Tibial nerve (tissue), 4 donors: ENCODE results near the gene STRADA. TPM values are rescaled to one million over a fixed set of nuclear protein-coding genes. Genes with fewer than 3 reads are reported as not detected.

ENCODE experiments used
- DNase-seq, 2 donors: peaks; one replicate each; pipeline ENCODE4 v3.0.0-alpha.2; 2019; ENCODE audit warnings: low spot score in 2 of 2
- H3K27ac ChIP-seq, 4 donors: fragments of 200-600 bp; sonication (generic) in 3 of 4; one replicate each; pipeline ENCODE4 v1.5.1; 2017 to 2019; ENCODE audit warnings: mild to moderate bottlenecking in 1 of 4
- H3K27me3 ChIP-seq, 2 donors: fragments of 200-600 bp; sonication (generic) in 1 of 2; one replicate each; pipeline versions ENCODE4 v1.5.1 to v1.6.0; 2017 to 2019
- H3K36me3 ChIP-seq, 3 donors: fragments of 200-600 bp; sonication (generic); one replicate each; pipeline ENCODE4 v1.5.1; 2018 to 2019
- H3K4me1 ChIP-seq, 4 donors: fragments of 200-600 bp; sonication (generic) in 3 of 4; one replicate each; pipeline ENCODE4 v1.5.1; 2017 to 2019
- H3K4me3 ChIP-seq, 4 donors: fragments of 200-600 bp; sonication (generic) in 3 of 4; one replicate each; pipeline ENCODE4 v1.5.1; 2017 to 2019; ENCODE audit warnings: mild to moderate bottlenecking in 1 of 4, moderate library complexity in 1 of 4
- H3K9me3 ChIP-seq, 4 donors: fragments of 200-600 bp; sonication (generic) in 3 of 4; one replicate each; pipeline ENCODE4 v1.5.1; 2017 to 2019
- CTCF ChIP-seq, 5 experiments: fragments of 200-600 bp in 3 of 5; fragments of 450-650 bp in 2 of 5; sonication (generic) in 3 of 5; IDR thresholded peaks; one replicate each; pipeline ENCODE4 v1.5.1; 2016 to 2019; ENCODE audit warnings: antibody characterized with exemption in 5 of 5, mild to moderate bottlenecking in 3 of 5, moderate library complexity in 2 of 5
- EP300 ChIP-seq, 2 donors: sonication (generic); formaldehyde crosslinking; IDR thresholded peaks; one replicate each; pipeline ENCODE4 v1.6.1; 2017; ENCODE audit warnings: antibody characterized with exemption in 2 of 2, mild to moderate bottlenecking in 1 of 2
- POLR2A ChIP-seq, 2 donors: fragments of 450-650 bp; IDR thresholded peaks; one replicate each; pipeline ENCODE4 v1.6.1; 2017; ENCODE audit warnings: antibody characterized with exemption in 2 of 2, mild to moderate bottlenecking in 2 of 2, moderate library complexity in 2 of 2
- whole genome bisulfite sequencing, 2 donors: methylation state at CpG; one replicate each; pipeline ENCODE4 v1.1.5; 2018; 5-methylcytosine and 5-hydroxymethylcytosine counted together
- total RNA-seq, 4 donors: library from RNA; depleted of rRNA; stranded (reverse); fragments of >200 nt; gene quantifications; one replicate each; pipeline ENCODE4 v1.1.0, GENCODE V29; 2016

Gene STRADA
- total RNA-seq, 4 donors from 2014 or later, result 38.0 to 45.8 (median 43.2) TPM

GRCh38 chr17:63665527-63666214, 75.9 kb downstream of the STRADA start:
- peak overlapping the region in 2 of 4 donors; percentile 54 to 56 for H3K27ac ChIP-seq
- DNase-seq, result no peak
- peaks cover 0 to 42% (median 2%) of the 10 kb centered on the region in 4 donors for H3K4me1 ChIP-seq
- no peaks in the 10 kb centered on the region for H3K27me3 ChIP-seq
- H3K36me3 ChIP-seq, result peaks cover 0 to 77% (median 10%) of the 10 kb centered on the region in 3 donors
- no peaks in the 10 kb centered on the region for H3K9me3 ChIP-seq
- TF ChIP-seq CTCF (IDR thresholded peaks at IDR 0.05), result no peak
- TF ChIP-seq EP300 (IDR thresholded peaks at IDR 0.05), result peak in 1 of 2 donors; percentile 84
- H3K4me3 ChIP-seq, result no peak overlapping the region
- WGBS, 2 donors, result 17% methylated on average over 5 of the region's 5 CpGs

DNA sequence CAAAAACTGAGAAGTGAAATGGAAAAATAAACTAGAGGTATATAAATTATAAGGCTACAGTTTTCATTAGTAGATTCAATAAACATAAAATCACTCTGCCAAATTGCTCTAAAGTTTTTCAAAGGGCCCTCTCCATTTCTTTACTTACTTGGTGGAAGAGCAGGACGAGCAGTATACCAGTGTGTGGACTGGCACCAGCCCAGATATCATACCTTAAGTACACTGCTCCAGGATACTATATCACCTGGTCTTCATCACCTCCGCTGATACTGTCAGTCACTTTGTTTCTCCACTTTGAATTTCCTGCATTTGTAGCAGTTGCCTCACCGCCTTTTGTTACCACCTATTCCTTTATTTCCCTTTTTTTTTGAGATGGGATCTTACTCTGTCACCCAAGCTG, 81.7 kb downstream of the STRADA start:
- Histone ChIP-seq H3K27me3 (no peaks in the 10 kb centered on the region), H3K9me3 (no peaks in the 10 kb centered on the region), H3K36me3 (peaks cover 2 to 81% (median 4%) of the 10 kb centered on the region in 3 donors), H3K27ac (no peak overlapping the region), H3K4me3 (no peak overlapping the region), H3K4me1 (peaks cover 0 to 10% (median 0%) of the 10 kb centered on the region in 4 donors)
- TF ChIP-seq POLR2A (IDR thresholded peaks at IDR 0.05), result no peak
- no peak for TF ChIP-seq EP300 (IDR thresholded peaks at IDR 0.05)
- TF ChIP-seq CTCF (IDR thresholded peaks at IDR 0.05), result no peak
- DNase-seq, result no peak
- WGBS, 2 donors, result 97% methylated on average over 3 of the region's 3 CpGs

DNA sequence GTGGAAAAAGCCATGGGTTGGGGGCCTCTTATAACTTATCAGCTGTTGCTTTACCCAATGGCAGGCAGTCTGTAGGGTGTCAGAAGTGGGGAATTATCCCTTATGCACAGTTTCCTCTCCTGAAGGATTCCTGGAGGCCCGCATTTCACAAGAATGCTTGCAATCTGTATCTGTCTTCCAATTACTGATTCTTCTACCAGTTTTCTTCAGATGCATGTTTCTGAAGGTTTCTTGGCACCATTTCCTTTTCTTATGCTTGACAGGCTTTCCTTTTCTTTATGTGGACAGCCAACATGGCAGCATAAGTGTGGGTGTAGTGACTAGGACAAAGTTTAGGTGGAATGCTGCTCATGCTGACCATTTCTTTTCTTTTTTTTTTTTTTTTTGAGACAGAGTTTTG, 83.2 kb downstream of the STRADA start:
- no peaks in the 10 kb centered on the region for H3K27me3 ChIP-seq
- TF ChIP-seq EP300 (IDR thresholded peaks at IDR 0.05), result no peak
- TF ChIP-seq POLR2A (IDR thresholded peaks at IDR 0.05), result no peak
- TF ChIP-seq CTCF (IDR thresholded peaks at IDR 0.05), result no peak
- DNase-seq, result no peak
- H3K36me3 ChIP-seq, result peaks cover 2 to 95% (median 13%) of the 10 kb centered on the region in 3 donors
- no peak overlapping the region for H3K4me3 ChIP-seq
- no peaks in the 10 kb centered on the region for H3K9me3 ChIP-seq
- H3K27ac ChIP-seq, result no peak overlapping the region
- H3K4me1 ChIP-seq, result peaks cover 0 to 7% (median 0%) of the 10 kb centered on the region in 4 donors
- WGBS, 2 donors, result 88 to 100% methylated on average over 1 of the region's 1 CpG

- no peak for DNase-seq
- Histone ChIP-seq H3K4me1 (peaks cover 0 to 7% (median 0%) of the 10 kb centered on the region in 4 donors), H3K27me3 (no peaks in the 10 kb centered on the region), H3K27ac (no peak overlapping the region), H3K4me3 (no peak overlapping the region), H3K36me3 (peaks cover 2 to 94% (median 13%) of the 10 kb centered on the region in 3 donors), H3K9me3 (no peaks in the 10 kb centered on the region)
- no peak for TF ChIP-seq EP300 (IDR thresholded peaks at IDR 0.05)
- no peak for TF ChIP-seq CTCF (IDR thresholded peaks at IDR 0.05)
- no peak for TF ChIP-seq POLR2A (IDR thresholded peaks at IDR 0.05)
- WGBS, 2 donors, result 63 to 72% methylated on average over 3 of the region's 3 CpGs
Observed at GRCh38 chr17:63657786-63658185, 83.8 kb downstream of the STRADA start.

DNA sequence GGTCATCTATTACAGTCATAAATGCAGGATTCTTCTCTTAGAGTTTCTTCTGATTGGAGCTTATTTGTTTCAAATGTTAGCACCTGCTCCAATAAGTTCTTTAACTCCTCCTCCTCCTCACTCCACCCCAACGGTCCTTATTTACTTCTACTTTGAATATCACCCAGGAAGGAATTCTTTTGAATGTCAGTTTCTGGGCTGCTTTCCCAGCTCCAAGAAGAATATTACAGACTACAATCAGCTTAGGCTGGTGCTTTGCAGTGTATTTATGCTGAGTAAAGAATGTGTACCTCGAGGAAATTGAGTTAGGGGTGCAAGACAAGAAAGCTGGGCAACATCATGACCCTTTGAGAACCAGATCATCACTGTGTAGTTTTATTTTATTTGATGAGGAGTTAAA, 88.5 kb downstream of the STRADA start:
- 25 to 27% methylated on average over 2 of the region's 2 CpGs for WGBS, 2 donors
- Histone ChIP-seq H3K27ac (no peak overlapping the region), H3K27me3 (no peaks in the 10 kb centered on the region), H3K36me3 (peaks cover 2 to 88% (median 9%) of the 10 kb centered on the region in 3 donors), H3K4me1 (peaks cover 0 to 15% (median 2%) of the 10 kb centered on the region in 4 donors), H3K9me3 (no peaks in the 10 kb centered on the region), H3K4me3 (no peak overlapping the region)
- no peak for DNase-seq
- no peak for TF ChIP-seq CTCF (IDR thresholded peaks at IDR 0.05)
- no peak for TF ChIP-seq POLR2A (IDR thresholded peaks at IDR 0.05)
- TF ChIP-seq EP300 (IDR thresholded peaks at IDR 0.05), result no peak
